ENCODE measurements around the gene RAD51B.

RAD51B gene

GRCh38 chr14:68507544-68508081, 688.0 kb downstream of the RAD51B start:
- Histone ChIP-seq H3K27me3 (ENCODE audit: insufficient read depth, poor library complexity, severe bottlenecking) (no peaks in the 10 kb centered on the region), H3K4me3 (replicated peaks; ENCODE audit: insufficient read depth, low read length) (no peak overlapping the region), H3K27ac (replicated peaks) (no peak overlapping the region)
- TF ChIP-seq, protein P1, sequence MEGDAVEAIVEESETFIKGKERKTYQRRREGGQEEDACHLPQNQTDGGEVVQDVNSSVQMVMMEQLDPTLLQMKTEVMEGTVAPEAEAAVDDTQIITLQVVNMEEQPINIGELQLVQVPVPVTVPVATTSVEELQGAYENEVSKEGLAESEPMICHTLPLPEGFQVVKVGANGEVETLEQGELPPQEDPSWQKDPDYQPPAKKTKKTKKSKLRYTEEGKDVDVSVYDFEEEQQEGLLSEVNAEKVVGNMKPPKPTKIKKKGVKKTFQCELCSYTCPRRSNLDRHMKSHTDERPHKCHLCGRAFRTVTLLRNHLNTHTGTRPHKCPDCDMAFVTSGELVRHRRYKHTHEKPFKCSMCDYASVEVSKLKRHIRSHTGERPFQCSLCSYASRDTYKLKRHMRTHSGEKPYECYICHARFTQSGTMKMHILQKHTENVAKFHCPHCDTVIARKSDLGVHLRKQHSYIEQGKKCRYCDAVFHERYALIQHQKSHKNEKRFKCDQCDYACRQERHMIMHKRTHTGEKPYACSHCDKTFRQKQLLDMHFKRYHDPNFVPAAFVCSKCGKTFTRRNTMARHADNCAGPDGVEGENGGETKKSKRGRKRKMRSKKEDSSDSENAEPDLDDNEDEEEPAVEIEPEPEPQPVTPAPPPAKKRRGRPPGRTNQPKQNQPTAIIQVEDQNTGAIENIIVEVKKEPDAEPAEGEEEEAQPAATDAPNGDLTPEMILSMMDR (IDR thresholded peaks at IDR 0.05; ENCODE audit: insufficient read depth, low read length): no peak
- TF ChIP-seq, protein P2, sequence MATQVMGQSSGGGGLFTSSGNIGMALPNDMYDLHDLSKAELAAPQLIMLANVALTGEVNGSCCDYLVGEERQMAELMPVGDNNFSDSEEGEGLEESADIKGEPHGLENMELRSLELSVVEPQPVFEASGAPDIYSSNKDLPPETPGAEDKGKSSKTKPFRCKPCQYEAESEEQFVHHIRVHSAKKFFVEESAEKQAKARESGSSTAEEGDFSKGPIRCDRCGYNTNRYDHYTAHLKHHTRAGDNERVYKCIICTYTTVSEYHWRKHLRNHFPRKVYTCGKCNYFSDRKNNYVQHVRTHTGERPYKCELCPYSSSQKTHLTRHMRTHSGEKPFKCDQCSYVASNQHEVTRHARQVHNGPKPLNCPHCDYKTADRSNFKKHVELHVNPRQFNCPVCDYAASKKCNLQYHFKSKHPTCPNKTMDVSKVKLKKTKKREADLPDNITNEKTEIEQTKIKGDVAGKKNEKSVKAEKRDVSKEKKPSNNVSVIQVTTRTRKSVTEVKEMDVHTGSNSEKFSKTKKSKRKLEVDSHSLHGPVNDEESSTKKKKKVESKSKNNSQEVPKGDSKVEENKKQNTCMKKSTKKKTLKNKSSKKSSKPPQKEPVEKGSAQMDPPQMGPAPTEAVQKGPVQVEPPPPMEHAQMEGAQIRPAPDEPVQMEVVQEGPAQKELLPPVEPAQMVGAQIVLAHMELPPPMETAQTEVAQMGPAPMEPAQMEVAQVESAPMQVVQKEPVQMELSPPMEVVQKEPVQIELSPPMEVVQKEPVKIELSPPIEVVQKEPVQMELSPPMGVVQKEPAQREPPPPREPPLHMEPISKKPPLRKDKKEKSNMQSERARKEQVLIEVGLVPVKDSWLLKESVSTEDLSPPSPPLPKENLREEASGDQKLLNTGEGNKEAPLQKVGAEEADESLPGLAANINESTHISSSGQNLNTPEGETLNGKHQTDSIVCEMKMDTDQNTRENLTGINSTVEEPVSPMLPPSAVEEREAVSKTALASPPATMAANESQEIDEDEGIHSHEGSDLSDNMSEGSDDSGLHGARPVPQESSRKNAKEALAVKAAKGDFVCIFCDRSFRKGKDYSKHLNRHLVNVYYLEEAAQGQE (IDR thresholded peaks at IDR 0.05; ENCODE audit: insufficient replicate concordance, low read depth): no peak
- TF ChIP-seq GABPA (IDR thresholded peaks at IDR 0.05; ENCODE audit: low read depth): no peak
- TF ChIP-seq POLR2AphosphoS5 (IDR thresholded peaks at IDR 0.05; ENCODE audit: low read depth): no peak
- TF ChIP-seq SPI1 (IDR thresholded peaks at IDR 0.05; ENCODE audit: borderline replicate concordance, low read depth): no peak
- DNase-seq (ENCODE audit: low read depth in 1 of 2, low spot score in 1 of 2): no peak

- no peak for TF ChIP-seq POLR2AphosphoS5 (IDR thresholded peaks at IDR 0.05; ENCODE audit: low read depth)
- TF ChIP-seq, protein P2 (IDR thresholded peaks at IDR 0.05; ENCODE audit: insufficient replicate concordance, low read depth): no peak
- TF ChIP-seq, protein P1 (IDR thresholded peaks at IDR 0.05; ENCODE audit: insufficient read depth, low read length): no peak
- TF ChIP-seq SPI1 (IDR thresholded peaks at IDR 0.05; ENCODE audit: borderline replicate concordance, low read depth): no peak
- TF ChIP-seq GABPA (IDR thresholded peaks at IDR 0.05; ENCODE audit: low read depth): no peak
These were observed 689.0 kb downstream of the RAD51B start for GRCh38 chr14:68508581-68508980.

DNA sequence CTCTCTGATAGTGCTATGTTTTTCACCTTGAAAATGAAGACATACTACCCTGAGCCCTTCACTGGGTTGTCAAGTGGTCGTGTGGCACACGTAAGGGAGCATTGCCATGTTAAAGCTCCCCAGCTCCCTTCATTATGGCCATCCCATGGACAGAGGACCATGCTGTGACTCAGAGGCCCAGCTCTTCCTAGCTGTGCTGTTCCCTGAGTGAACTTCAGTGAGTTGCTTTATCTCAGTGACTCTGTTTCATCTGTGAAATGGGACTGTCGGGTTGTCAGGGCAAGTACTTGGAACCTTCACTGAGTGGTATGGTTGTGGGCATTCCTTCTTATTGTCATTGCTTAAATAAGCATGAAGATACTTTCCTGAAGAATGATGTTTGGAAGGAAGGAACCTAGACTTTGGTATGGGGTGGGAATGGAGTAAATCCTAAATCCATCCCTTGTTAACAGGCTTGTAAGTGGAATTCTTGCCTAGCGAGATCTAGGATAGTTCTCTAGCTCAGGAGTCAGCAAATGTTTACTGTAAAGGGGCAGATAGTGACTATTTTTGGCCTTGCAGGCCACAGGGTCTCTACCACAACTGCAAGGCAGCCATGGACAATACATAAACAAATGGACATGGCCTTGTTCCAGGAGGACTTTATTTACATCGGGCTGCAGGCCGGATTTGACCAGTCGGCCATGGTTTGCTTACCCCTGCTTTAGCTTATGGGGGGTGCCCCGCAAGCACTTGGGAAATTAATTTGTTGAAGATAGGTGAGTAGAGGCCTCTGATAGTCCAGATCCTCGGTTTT, 689.8 kb downstream of the RAD51B start:
- DNase-seq (ENCODE audit: low read depth in 1 of 2, low spot score in 1 of 2): no peak
- H3K27ac ChIP-seq (replicated peaks): no peak overlapping the region
- no peak for TF ChIP-seq POLR2AphosphoS5 (IDR thresholded peaks at IDR 0.05; ENCODE audit: low read depth)
- no peaks in the 10 kb centered on the region for H3K27me3 ChIP-seq (ENCODE audit: insufficient read depth, poor library complexity, severe bottlenecking)
- no peak overlapping the region for H3K4me3 ChIP-seq (replicated peaks; ENCODE audit: insufficient read depth, low read length)

More at GRCh38 chr14:68508581-68508980, 689.0 kb downstream of the RAD51B start:
- H3K27ac ChIP-seq (replicated peaks): no peak overlapping the region
- H3K27me3 ChIP-seq (ENCODE audit: insufficient read depth, poor library complexity, severe bottlenecking): no peaks in the 10 kb centered on the region
- DNase-seq (ENCODE audit: low read depth in 1 of 2, low spot score in 1 of 2): no peak
- H3K4me3 ChIP-seq (replicated peaks; ENCODE audit: insufficient read depth, low read length): no peak overlapping the region

DNA sequence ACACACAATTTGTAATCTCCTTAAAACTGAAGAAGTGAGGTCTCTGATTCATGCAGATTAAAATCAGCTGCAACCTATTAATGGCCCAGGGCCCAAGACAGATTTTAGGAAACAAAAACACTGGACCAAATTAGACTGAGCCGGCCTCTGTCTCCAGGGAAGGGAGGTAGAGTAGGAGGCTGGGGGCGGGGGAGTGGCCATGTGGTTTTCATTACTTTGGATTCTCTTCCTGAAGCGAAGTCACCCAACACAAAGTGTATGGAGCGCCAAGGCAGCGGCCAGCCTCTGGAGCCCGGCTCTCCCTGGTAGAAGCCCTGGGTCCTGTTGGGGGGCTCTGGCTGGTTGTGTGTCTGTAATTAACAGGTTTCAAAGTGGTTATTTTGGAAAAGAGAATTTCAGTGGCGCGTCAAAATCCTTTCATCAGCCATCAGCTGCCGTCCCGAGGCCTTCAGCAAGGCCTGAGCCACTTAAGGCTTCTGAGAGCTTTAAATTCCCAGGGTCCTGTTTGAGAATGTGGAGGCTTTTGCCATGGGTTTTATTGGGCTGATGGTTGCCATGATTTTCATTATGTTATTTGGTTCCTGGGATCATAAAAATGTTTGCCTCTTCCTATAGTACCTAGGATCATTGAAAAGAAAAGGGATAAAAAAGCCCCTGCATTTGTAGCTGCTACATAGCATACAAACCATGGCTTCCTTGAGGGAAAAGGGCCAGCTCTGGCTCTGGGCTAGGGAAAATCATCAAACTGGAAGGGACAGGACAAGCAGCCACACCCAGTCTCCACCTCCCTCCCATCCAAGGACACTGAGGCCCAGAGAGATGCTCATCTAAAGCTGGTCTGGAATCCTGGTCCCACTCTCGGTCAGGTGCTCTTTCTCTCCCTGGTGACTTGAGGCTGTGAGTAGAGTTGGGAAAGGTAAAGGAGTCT, 690.9 kb downstream of the RAD51B start:
- Histone ChIP-seq H3K27ac (replicated peaks) (no peak overlapping the region), H3K4me3 (replicated peaks; ENCODE audit: insufficient read depth, low read length) (no peak overlapping the region), H3K27me3 (ENCODE audit: insufficient read depth, poor library complexity, severe bottlenecking) (no peaks in the 10 kb centered on the region)
- TF ChIP-seq, protein P2 (IDR thresholded peaks at IDR 0.05; ENCODE audit: insufficient replicate concordance, low read depth): no peak
- TF ChIP-seq POLR2AphosphoS5 (IDR thresholded peaks at IDR 0.05; ENCODE audit: low read depth) (no peak), GABPA (IDR thresholded peaks at IDR 0.05; ENCODE audit: low read depth) (no peak), SPI1 (IDR thresholded peaks at IDR 0.05; ENCODE audit: borderline replicate concordance, low read depth) (no peak)
- TF ChIP-seq, protein P1 (IDR thresholded peaks at IDR 0.05; ENCODE audit: insufficient read depth, low read length): no peak
- DNase-seq (ENCODE audit: low read depth in 1 of 2, low spot score in 1 of 2): no peak

Data from HL-60 (cell line).